Smooth muscle cell of the pulmonary artery (primary cell): ENCODE measurements around the gene GHRHR. TPM values are rescaled to one million over a fixed set of nuclear protein-coding genes. Genes with fewer than 3 reads are reported as not detected.

Experiments used
- total RNA-seq: library from RNA; depleted of rRNA; stranded (reverse); fragments of >200 nt; gene quantifications from 2 replicates; pipeline ENCODE4 v1.2.3, GENCODE V29; 2014

GHRHR gene
- not detected in 2 replicates for total RNA-seq

DNA sequence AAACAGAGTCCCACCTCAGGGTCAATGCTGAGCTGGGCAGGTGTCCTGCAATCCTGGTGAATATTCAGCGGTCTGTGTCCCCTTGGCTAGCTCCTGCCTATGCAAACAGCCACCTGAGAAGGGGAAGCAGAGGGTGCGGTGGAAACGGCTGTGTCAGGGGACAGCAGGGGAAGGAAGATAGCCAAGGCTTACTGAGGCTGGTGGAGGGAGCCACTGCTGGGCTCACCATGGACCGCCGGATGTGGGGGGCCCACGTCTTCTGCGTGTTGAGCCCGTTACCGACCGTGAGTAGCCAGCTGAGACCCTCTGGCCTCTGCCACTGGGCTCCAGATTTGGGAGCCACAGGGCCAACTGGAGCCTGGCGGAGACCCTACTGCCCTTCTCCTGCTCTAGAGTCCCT is at the start of gene GHRHR:
TSS of gene GHRHR (plus strand) at position 112 of the 400 bp plus-strand sequence. CDS start at position 228, 116 bp downstream.

Other genes starting within 250 kb of the GHRHR start
- 12.0 and 13.1 TPM in 2 replicates for gene INMT, start 211.8 kb upstream of the GHRHR start, total RNA-seq
- 5.7 and 7.9 TPM in 2 replicates for gene MINDY4, start 192.5 kb upstream of the GHRHR start, total RNA-seq
- 71.5 and 335 TPM in 2 replicates for gene AQP1, start 52.1 kb upstream of the GHRHR start, total RNA-seq
- not detected in 2 replicates for gene ADCYAP1R1, start 88.4 kb downstream of the GHRHR start, total RNA-seq